T-helper 17 cell (primary cell): ENCODE results near the gene ANKMY1. TPM values are rescaled to one million over a fixed set of nuclear protein-coding genes. Genes with fewer than 3 reads are reported as not detected.
A peak's percentile ranks its signal among the peaks of the same experiment; 100 is the strongest.

ENCODE experiments used
- ATAC-seq: fragments of 150-1000 bp; cut with Tn5 transposase; 2 replicates; pipeline ENCODE4 v1.10.0; 2021; ENCODE audit warnings: mild to moderate bottlenecking, moderate library complexity
- DNase-seq, 3 donors: peaks; one replicate each; pipeline versions ENCODE4 v3.0.0 to v3.0.0-alpha.2; 2020 to 2021
- H3K9me3 ChIP-seq: one replicate; pipeline ENCODE4 v1.7.0; 2013; ENCODE audit warnings: low read length, mild to moderate bottlenecking; ENCODE audit not compliant: control insufficient read depth, poor library complexity, severe bottlenecking
- H3K27ac Mint-ChIP-seq: one replicate; pipeline ENCODE4 v1.8.0; 2022; ENCODE audit warnings: mild to moderate bottlenecking, moderate library complexity, mixed read lengths
- H3K27me3 Mint-ChIP-seq: one replicate; pipeline ENCODE4 v1.8.0; 2022; ENCODE audit warnings: mixed read lengths
- H3K36me3 Mint-ChIP-seq: one replicate; pipeline ENCODE4 v1.8.0; 2022; ENCODE audit warnings: low read depth, mixed read lengths
- H3K4me1 Mint-ChIP-seq: one replicate; pipeline ENCODE4 v1.8.0; 2022; ENCODE audit warnings: mild to moderate bottlenecking, mixed read lengths
- H3K4me3 Mint-ChIP-seq: one replicate; pipeline ENCODE4 v1.8.0; 2022; ENCODE audit warnings: mild to moderate bottlenecking, moderate library complexity, mixed read lengths
- total RNA-seq, 4 donors: library from RNA in 2 of 4; stranded (reverse) in 2 of 4; gene quantifications; one replicate each; pipeline ENCODE4 v1.2.3 and lab custom pipeline; 2022 to 2026

ANKMY1 gene
- total RNA-seq, 2 donors from 2014 or later: 34.6 to 42.6 TPM

DNA sequence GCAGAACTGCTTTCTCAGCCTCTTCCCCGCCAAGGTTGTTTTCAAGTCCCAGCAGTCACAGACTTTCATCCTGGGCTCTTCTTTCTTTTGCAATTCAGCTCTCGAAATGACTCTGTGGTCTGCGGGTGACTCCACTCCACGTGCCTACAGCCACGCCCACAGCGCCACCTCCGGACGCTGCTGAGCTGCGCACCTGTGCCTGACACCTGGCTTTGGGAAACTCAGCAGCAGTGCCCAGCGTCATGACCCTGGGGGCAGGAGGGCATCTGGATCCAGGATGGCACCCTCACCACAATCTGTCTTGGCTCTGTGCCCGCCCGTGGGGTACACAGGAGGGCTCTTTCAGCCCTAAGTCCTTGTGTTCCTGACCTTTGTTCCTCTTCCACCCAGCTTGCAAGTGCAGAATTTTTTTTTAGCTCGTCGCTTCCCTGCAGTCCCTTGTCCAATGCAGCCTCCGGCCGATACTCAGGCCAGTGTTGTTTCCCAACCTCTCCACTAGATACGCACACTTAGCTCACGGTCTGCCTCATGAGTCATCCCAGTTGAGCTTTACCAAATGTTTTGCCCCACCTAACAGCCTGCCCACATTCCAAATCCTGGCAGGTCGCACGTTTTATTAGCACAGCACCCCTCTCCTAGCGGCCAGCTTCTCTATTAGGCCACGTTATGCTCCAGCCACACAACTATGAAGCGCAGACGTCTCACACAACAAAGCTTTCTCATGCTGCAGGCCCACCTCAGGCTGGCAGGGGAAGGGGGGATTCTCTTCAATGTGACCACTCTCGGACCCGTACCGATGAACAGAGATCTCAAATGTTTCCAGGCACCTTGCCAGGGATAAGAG, 22.2 kb upstream of the ANKMY1 start:
- peak overlapping the region; percentile 79 for H3K4me3 Mint-ChIP-seq

DNA sequence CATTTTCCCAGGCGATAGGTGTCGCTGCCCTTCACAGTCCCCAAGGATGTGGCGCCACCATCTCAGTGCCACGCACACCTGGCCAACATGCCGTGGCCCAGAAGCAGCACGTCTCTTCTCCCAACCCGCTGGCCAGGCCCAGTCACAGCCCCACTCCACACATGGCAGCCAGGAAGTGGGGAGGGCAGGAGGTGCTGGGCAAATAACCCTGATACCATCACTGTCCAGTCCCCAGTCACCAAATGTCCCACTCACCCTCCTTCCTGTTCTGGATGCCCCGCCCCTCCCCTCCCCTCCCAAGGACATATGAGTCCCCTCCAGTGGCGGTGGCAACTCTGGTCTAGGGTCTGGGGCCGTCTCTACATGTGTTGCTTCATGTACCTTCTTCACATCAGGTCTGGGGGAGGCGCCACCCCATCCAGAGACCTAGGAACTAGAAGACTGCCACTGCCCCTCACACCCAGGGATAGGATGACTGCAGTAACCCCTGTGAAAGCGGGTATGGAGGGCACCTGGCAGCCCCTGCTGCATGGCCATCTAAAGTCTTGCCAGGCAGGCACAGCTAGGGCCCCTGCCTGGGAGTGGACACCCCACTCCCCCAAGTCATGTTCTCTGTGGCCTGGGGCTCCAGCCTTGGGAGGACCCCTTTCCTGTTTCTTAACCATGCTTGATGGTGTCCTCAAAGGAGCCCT, 21.4 kb upstream of the ANKMY1 start:
- H3K36me3 Mint-ChIP-seq: peaks cover 2% of the 10 kb centered on the region
- DNase-seq: no peak

More for the DNA sequence above, 22.2 kb upstream of the ANKMY1 start:
- H3K4me1 Mint-ChIP-seq: peaks cover 21% of the 10 kb centered on the region
- DNase-seq: peak; percentile 70 to 80 (median 74)
- H3K27ac Mint-ChIP-seq: peak overlapping the region; percentile 83
- H3K9me3 ChIP-seq: no peaks in the 10 kb centered on the region
- ATAC-seq: peak; percentile 97
- H3K36me3 Mint-ChIP-seq: peaks cover 2% of the 10 kb centered on the region
- no peaks in the 10 kb centered on the region for H3K27me3 Mint-ChIP-seq

DNA sequence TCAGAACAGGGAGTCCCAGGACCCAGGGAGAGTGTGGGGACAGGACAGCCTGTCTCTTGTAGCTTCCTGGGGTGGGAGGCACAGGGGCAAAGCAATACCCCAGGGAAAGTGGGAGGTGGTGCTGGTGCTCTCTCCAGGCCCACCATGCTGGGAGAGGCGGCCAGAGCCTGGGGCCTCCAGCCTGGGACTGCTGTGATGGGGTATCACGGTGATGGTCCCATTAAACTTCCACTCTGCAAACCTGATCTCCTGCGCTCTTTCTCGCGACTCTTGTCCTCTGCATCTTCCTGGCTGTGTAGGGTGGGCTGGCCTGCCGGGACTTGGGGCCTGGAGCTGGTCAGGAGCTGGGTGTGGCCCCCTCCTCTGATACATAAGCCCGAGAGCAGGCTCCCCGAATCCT, 20.7 kb upstream of the ANKMY1 start:
- H3K4me1 Mint-ChIP-seq: peaks cover 20% of the 10 kb centered on the region
- H3K9me3 ChIP-seq: no peaks in the 10 kb centered on the region
- no peaks in the 10 kb centered on the region for H3K27me3 Mint-ChIP-seq
- H3K36me3 Mint-ChIP-seq: peaks cover 2% of the 10 kb centered on the region
- DNase-seq (no peak), ATAC-seq (no peak)
- no peak overlapping the region for H3K4me3 Mint-ChIP-seq
- H3K27ac Mint-ChIP-seq: peak overlapping the region; percentile 3

More for the DNA sequence above, 21.4 kb upstream of the ANKMY1 start:
- no peak for ATAC-seq
- peak overlapping the region; percentile 79 for H3K4me3 Mint-ChIP-seq
- H3K27me3 Mint-ChIP-seq: no peaks in the 10 kb centered on the region
- H3K4me1 Mint-ChIP-seq: peaks cover 20% of the 10 kb centered on the region
- H3K9me3 ChIP-seq: no peaks in the 10 kb centered on the region
- H3K27ac Mint-ChIP-seq: peak overlapping the region; percentile 83

- Mint-ChIP-seq H3K27ac (peak overlapping the region; percentile 3), H3K4me1 (peaks cover 20% of the 10 kb centered on the region)
These were observed 20.3 kb upstream of the ANKMY1 start for GRCh38 chr2:240578110-240578450.

GRCh38 chr2:240577281-240578109, 19.7 kb upstream of the ANKMY1 start:
- Mint-ChIP-seq H3K27me3 (no peaks in the 10 kb centered on the region), H3K27ac (peak overlapping the region; percentile 3), H3K4me3 (no peak overlapping the region), H3K36me3 (peaks cover 2% of the 10 kb centered on the region), H3K4me1 (peaks cover 20% of the 10 kb centered on the region)
- ATAC-seq (no peak), DNase-seq (no peak)
- H3K9me3 ChIP-seq: no peaks in the 10 kb centered on the region

More at GRCh38 chr2:240578110-240578450, 20.3 kb upstream of the ANKMY1 start:
- no peak for ATAC-seq
- H3K27me3 Mint-ChIP-seq: no peaks in the 10 kb centered on the region
- H3K36me3 Mint-ChIP-seq: peaks cover 2% of the 10 kb centered on the region
- DNase-seq: no peak
- no peak overlapping the region for H3K4me3 Mint-ChIP-seq
- no peaks in the 10 kb centered on the region for H3K9me3 ChIP-seq

- no peaks in the 10 kb centered on the region for H3K27me3 Mint-ChIP-seq
- ATAC-seq (no peak), DNase-seq (no peak)
- no peak overlapping the region for H3K4me3 Mint-ChIP-seq
- H3K27ac Mint-ChIP-seq: no peak overlapping the region
- no peaks in the 10 kb centered on the region for H3K9me3 ChIP-seq
- peaks cover 2% of the 10 kb centered on the region for H3K36me3 Mint-ChIP-seq
- H3K4me1 Mint-ChIP-seq: peaks cover 22% of the 10 kb centered on the region
These were observed 18.8 kb upstream of the ANKMY1 start for GRCh38 chr2:240576436-240577205.

DNA sequence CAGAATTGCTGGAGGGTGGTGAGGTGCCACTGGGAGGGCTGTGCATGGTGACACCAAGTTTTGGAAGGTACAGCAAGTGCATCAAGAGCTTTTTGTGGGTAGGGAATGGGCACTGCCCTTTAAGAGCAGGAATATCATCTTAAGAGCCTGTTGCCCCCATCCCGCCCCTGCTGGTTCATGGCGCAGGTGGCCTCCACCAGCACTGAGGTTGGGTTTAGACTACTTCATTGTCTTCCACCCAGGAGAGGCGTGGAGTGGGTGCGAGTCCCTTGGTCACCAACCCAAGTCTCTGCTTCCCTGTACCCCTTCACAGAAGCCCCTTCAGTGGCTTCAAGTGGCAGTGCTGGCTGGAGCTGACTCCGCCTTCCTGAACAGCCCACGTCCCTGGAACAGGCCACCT, 18.2 kb upstream of the ANKMY1 start:
- H3K4me3 Mint-ChIP-seq: no peak overlapping the region
- H3K4me1 Mint-ChIP-seq: peaks cover 24% of the 10 kb centered on the region
- no peaks in the 10 kb centered on the region for H3K27me3 Mint-ChIP-seq
- H3K36me3 Mint-ChIP-seq: peaks cover 5% of the 10 kb centered on the region
- H3K27ac Mint-ChIP-seq: no peak overlapping the region
- no peaks in the 10 kb centered on the region for H3K9me3 ChIP-seq
- DNase-seq (no peak), ATAC-seq (no peak)

DNA sequence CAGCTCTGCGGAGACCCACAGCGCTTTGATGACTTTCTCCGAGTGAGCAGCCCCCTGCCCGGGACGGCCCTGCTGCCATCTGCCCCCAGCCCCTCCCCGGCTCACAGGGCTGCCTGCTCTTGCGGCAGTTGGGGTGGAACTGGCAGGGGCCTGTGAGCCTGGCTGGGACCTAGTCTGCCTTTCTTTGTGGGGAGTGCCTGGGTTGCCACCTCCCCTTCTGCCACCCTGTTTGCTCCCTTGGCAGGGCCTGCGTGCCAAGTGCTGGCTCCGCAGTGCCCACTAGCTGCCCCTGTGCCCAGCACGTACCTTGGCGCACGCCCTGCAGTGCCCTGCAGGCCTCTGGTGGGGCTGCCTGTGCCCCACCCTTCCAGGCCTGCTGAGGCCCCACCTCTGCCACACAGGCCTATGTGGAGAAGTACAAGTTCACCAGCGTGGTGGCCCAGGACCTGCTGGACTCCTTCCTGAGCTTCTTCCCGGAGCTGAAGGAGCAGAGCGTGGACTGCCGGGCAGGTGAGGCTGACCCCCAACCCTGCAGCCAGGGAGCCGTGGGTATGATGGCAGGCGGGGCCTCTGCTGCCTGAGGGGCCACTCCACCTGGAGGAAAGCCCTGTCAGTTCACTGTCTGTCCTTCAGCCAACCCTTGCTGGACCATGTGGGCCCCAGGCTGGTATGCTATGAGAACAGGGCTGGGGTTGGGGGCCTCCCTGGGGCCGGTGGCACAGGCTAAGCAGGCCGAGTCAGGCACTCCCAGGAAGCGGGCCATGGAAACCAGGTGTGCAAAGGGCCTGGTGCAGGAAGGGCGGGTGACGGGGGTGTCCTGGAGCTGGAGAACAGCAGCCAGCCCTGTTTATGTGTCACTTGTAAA, 17.5 kb upstream of the ANKMY1 start:
- ATAC-seq (no peak), DNase-seq (no peak)
- peaks cover 3% of the 10 kb centered on the region for H3K36me3 Mint-ChIP-seq
- H3K9me3 ChIP-seq: no peaks in the 10 kb centered on the region
- no peaks in the 10 kb centered on the region for H3K27me3 Mint-ChIP-seq
- H3K4me3 Mint-ChIP-seq: no peak overlapping the region
- H3K27ac Mint-ChIP-seq: no peak overlapping the region
- peaks cover 26% of the 10 kb centered on the region for H3K4me1 Mint-ChIP-seq

GRCh38 chr2:240574386-240575100, 16.8 kb upstream of the ANKMY1 start:
- DNase-seq (no peak), ATAC-seq (no peak)
- H3K9me3 ChIP-seq: no peaks in the 10 kb centered on the region
- Mint-ChIP-seq H3K4me1 (peaks cover 24% of the 10 kb centered on the region), H3K4me3 (no peak overlapping the region), H3K27me3 (no peaks in the 10 kb centered on the region), H3K36me3 (peaks cover 3% of the 10 kb centered on the region), H3K27ac (no peak overlapping the region)

- Mint-ChIP-seq H3K27ac (no peak overlapping the region), H3K27me3 (no peaks in the 10 kb centered on the region), H3K4me1 (peaks cover 20% of the 10 kb centered on the region), H3K4me3 (no peak overlapping the region), H3K36me3 (peaks cover 3% of the 10 kb centered on the region)
- DNase-seq (no peak), ATAC-seq (no peak)
- H3K9me3 ChIP-seq: no peaks in the 10 kb centered on the region
These were observed 16.0 kb upstream of the ANKMY1 start for GRCh38 chr2:240573516-240574385.

DNA sequence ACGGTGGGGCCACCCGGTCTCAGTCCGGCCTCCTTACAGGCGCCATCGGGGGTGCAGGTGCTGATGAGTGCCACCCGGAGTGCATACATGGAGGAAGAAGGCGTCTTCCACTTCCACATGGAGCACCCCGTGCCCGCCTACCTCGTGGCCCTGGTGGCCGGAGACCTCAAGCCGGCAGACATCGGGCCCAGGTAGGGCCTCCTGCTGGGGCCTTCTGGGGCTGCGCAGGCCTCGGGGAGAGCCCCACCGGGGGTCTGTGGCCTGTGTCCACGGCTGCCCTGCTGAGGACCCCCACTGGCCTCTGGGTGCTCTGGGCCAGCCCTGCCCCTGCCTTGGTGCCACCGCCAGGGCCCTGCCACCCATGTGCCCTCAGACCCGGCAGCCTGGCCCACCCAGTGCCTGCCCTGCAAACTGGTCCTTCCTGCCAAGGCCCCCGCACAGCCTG, 15.3 kb upstream of the ANKMY1 start:
- Mint-ChIP-seq H3K4me1 (peaks cover 20% of the 10 kb centered on the region), H3K27ac (no peak overlapping the region), H3K27me3 (no peaks in the 10 kb centered on the region), H3K36me3 (peaks cover 3% of the 10 kb centered on the region), H3K4me3 (no peak overlapping the region)
- ATAC-seq (no peak), DNase-seq (no peak)
- no peaks in the 10 kb centered on the region for H3K9me3 ChIP-seq
